HPDE6-E6E7 (cell line): ENCODE measurements around the gene CFAP57.
"Not testable (repeated sequence)": the region's sequence is repeated elsewhere in the genome, so short reads cannot be mapped to it uniquely, and the experiment has no call there.

ENCODE experiments used
- DNase-seq: peaks from one replicate; pipeline ENCODE4 v3.0.0; 2011; ENCODE audit warnings: missing footprints; ENCODE audit errors: extremely low spot score

CFAP57 gene

GRCh38 chr1:43174873-43175272, 2.7 kb downstream of the CFAP57 start:
- no peak for DNase-seq

GRCh38 chr1:43177691-43178090, 5.6 kb downstream of the CFAP57 start:
- no peak for DNase-seq

GRCh38 chr1:43184388-43184787, 12.3 kb downstream of the CFAP57 start:
- no peak for DNase-seq

- no peak for DNase-seq
These were observed 12.9 kb downstream of the CFAP57 start for GRCh38 chr1:43184995-43185394.

GRCh38 chr1:43188106-43188505, 16.0 kb downstream of the CFAP57 start:
- DNase-seq = no peak

GRCh38 chr1:43194509-43194908, 22.4 kb downstream of the CFAP57 start:
- no peak for DNase-seq

GRCh38 chr1:43197343-43198127, 25.4 kb downstream of the CFAP57 start:
- no peak for DNase-seq

GRCh38 chr1:43199093-43199726, 27.1 kb downstream of the CFAP57 start:
- peak; percentile 22 for DNase-seq

GRCh38 chr1:43203859-43204258, 31.7 kb downstream of the CFAP57 start:
- no peak for DNase-seq

GRCh38 chr1:43204394-43204793, 32.3 kb downstream of the CFAP57 start:
- DNase-seq = no peak

GRCh38 chr1:43205671-43206070, 33.5 kb downstream of the CFAP57 start:
- DNase-seq = no peak

- peak; percentile 84 for DNase-seq
These were observed 34.6 kb downstream of the CFAP57 start for GRCh38 chr1:43206600-43207228.

- no peak for DNase-seq
These were observed 35.2 kb downstream of the CFAP57 start for GRCh38 chr1:43207229-43207853.

- not testable (repeated sequence) for DNase-seq
These were observed 36.1 kb downstream of the CFAP57 start for GRCh38 chr1:43208277-43208676.

- DNase-seq = no peak
These were observed 42.6 kb downstream of the CFAP57 start for GRCh38 chr1:43214501-43215444.

GRCh38 chr1:43217747-43218146, 45.6 kb downstream of the CFAP57 start:
- no peak for DNase-seq

GRCh38 chr1:43220905-43221778, 49.0 kb downstream of the CFAP57 start:
- DNase-seq = no peak

- no peak for DNase-seq
These were observed 49.7 kb downstream of the CFAP57 start for GRCh38 chr1:43221797-43222196.

- DNase-seq = no peak
These were observed 50.7 kb downstream of the CFAP57 start for GRCh38 chr1:43222879-43223278.

GRCh38 chr1:43225168-43225567, 53.0 kb downstream of the CFAP57 start:
- DNase-seq = no peak
